SK-N-SH (cell line): Measurements from ENCODE around the gene UBAC2.

Experiments used
- JUND ChIP-seq: IDR thresholded peaks from 2 replicates; pipeline ENCODE4 v1.4.0; 2012
- NRF1 ChIP-seq: IDR thresholded peaks from 2 replicates; pipeline ENCODE4 v1.6.1; 2012; ENCODE audit warnings: low read depth, mild to moderate bottlenecking, low read length
- POLR2AphosphoS5 ChIP-seq: IDR thresholded peaks from 2 replicates; pipeline ENCODE4 v1.6.1; 2012; ENCODE audit warnings: low read depth, low read length
- REST ChIP-seq: IDR thresholded peaks from 2 replicates; pipeline ENCODE4 v1.6.1; 2012; ENCODE audit warnings: mild to moderate bottlenecking, low read depth, low read length, moderate library complexity
- RFX5 ChIP-seq: IDR thresholded peaks from 2 replicates; pipeline ENCODE4 v1.6.1; 2012; ENCODE audit warnings: mild to moderate bottlenecking, improper control_type of control experiment, low read length
- TF ChIP-seq, protein P1 (sequence below): fragments of 200-600 bp; sonication (generic); IDR thresholded peaks from 2 replicates; pipeline ENCODE4 v1.6.1; 2017; ENCODE audit warnings: antibody characterized with exemption, mild to moderate bottlenecking, moderate library complexity
- TF ChIP-seq, protein P2 (sequence below): IDR thresholded peaks from 2 replicates; pipeline ENCODE4 v1.4.0; 2012; ENCODE audit warnings: low read depth

GRCh38 chr13:99362362-99362761, 161.7 kb downstream of the UBAC2 start:
- TF ChIP-seq, protein P1, sequence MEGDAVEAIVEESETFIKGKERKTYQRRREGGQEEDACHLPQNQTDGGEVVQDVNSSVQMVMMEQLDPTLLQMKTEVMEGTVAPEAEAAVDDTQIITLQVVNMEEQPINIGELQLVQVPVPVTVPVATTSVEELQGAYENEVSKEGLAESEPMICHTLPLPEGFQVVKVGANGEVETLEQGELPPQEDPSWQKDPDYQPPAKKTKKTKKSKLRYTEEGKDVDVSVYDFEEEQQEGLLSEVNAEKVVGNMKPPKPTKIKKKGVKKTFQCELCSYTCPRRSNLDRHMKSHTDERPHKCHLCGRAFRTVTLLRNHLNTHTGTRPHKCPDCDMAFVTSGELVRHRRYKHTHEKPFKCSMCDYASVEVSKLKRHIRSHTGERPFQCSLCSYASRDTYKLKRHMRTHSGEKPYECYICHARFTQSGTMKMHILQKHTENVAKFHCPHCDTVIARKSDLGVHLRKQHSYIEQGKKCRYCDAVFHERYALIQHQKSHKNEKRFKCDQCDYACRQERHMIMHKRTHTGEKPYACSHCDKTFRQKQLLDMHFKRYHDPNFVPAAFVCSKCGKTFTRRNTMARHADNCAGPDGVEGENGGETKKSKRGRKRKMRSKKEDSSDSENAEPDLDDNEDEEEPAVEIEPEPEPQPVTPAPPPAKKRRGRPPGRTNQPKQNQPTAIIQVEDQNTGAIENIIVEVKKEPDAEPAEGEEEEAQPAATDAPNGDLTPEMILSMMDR, result no peak
- TF ChIP-seq RFX5, result no peak
- TF ChIP-seq POLR2AphosphoS5, result no peak
- TF ChIP-seq, protein P2, sequence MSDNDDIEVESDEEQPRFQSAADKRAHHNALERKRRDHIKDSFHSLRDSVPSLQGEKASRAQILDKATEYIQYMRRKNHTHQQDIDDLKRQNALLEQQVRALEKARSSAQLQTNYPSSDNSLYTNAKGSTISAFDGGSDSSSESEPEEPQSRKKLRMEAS, result no peak
- no peak for TF ChIP-seq REST
- TF ChIP-seq JUND, result no peak
- TF ChIP-seq NRF1, result no peak
